OCI-LY3 (cell line): ENCODE measurements around the gene QRICH1.

Experiments used
- CTCF ChIP-seq: fragments of 200-600, 300-600 bp; sonication (generic); IDR thresholded peaks from 2 replicates; pipeline ENCODE4 v1.5.1; 2014; ENCODE audit warnings: antibody characterized with exemption, low read length, low read depth
- EZH2phosphoT487 ChIP-seq: fragments of 200-600 bp; shearing (Covaris generic); IDR thresholded peaks from 2 replicates; pipeline ENCODE4 v1.6.1; 2018; ENCODE audit warnings: antibody characterized with exemption, mixed run types, low read depth

DNA sequence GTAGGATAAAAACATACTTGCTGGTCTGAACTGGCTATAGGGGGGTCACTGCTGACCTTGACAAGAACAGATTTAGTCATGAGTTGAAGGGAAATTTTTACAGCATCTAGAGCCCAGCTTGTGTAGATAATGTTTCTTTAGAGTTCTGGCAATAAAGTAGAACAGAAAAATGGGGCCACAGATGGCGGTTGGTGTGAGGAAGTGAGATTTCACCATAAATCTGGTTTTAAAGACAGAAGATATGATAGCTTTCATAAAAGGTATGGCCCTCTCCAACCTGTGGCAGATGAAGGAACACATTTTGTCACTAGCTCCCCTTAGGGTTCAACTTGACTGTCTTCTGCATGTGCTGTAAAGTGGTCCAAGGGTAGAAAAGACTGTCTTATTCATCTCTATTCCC, 40.3 kb downstream of the QRICH1 start:
- TF ChIP-seq CTCF (no peak), EZH2phosphoT487 (no peak)
